Skeletal muscle satellite cell (primary cell): Measurements from ENCODE around the gene ZNF747.
"Not testable (repeated sequence)": the region's sequence is repeated elsewhere in the genome, so short reads cannot be mapped to it uniquely, and the experiment has no call there.

Experiments used
- H3K27me3 ChIP-seq: 2 replicates; pipeline ENCODE4 v1.7.0; 2013; ENCODE audit warnings: low read length; ENCODE audit not compliant: control insufficient read depth, insufficient read depth
- H3K36me3 ChIP-seq: 2 replicates; pipeline ENCODE4 v1.7.0; 2013; ENCODE audit warnings: mild to moderate bottlenecking, control low read depth, low read length; ENCODE audit not compliant: insufficient read depth
- H3K4me1 ChIP-seq: 2 replicates; pipeline ENCODE4 v1.7.0; 2013; ENCODE audit warnings: low read length; ENCODE audit not compliant: control insufficient read depth, insufficient read depth
- H3K4me2 ChIP-seq: 2 replicates; pipeline ENCODE4 v1.7.0; 2013; ENCODE audit warnings: mild to moderate bottlenecking, low read length
- H3K4me3 ChIP-seq: 2 replicates; pipeline ENCODE4 v1.7.0; 2013; ENCODE audit warnings: low read length
- H3K9ac ChIP-seq: 2 replicates; pipeline ENCODE4 v1.7.0; 2013; ENCODE audit warnings: mild to moderate bottlenecking, low read depth, low read length, moderate library complexity
- H3K9me3 ChIP-seq: replicated peaks from 2 replicates; pipeline ENCODE4 v1.7.0; 2013; ENCODE audit warnings: mild to moderate bottlenecking, control low read depth, low read length

Gene ZNF747

DNA sequence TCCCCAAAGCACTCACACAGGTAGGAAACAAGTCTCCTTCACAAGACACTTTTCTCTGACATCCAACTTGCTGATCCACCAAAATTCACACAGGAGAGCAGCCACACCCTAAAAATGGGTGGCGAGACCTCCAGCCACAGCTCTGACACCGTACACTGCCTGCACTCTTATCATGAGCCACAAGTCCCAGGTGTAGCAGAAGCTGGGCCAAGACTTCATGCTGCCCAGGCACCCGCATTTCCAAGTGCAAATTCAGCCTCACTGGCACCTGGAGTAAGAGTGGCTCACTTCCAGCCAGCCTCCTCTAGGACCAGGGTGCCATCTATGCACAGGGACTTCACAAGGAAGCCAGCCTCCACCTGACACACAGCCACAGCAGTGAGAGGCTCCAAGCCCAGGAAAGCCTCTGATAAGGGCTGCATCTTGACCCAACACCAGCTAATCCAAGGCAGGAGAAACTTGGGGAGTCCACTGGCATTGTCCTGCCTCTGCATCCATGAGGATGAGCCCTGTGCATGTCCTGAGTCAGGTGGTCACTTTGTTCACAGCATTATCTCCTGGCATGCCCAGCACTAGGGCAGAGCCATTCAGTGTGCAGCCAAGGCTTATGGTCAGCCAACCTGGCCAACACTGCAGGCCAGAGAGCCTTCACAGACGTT is 5.7 kb downstream of the ZNF747 start:
- H3K36me3 ChIP-seq: peaks cover 22% of the 10 kb centered on the region
- no peak overlapping the region for H3K4me2 ChIP-seq
- no peak overlapping the region for H3K4me3 ChIP-seq
- H3K9me3 ChIP-seq: no peaks in the 10 kb centered on the region
- no peaks in the 10 kb centered on the region for H3K27me3 ChIP-seq
- no peak overlapping the region for H3K9ac ChIP-seq
- H3K4me1 ChIP-seq: peaks cover 17% of the 10 kb centered on the region

- Histone ChIP-seq H3K4me2 (peak overlapping the region; percentile 70), H3K27me3 (no peaks in the 10 kb centered on the region), H3K9me3 (no peaks in the 10 kb centered on the region), H3K4me1 (peaks cover 12% of the 10 kb centered on the region), H3K9ac (peak overlapping the region; percentile 58), H3K36me3 (peaks cover 22% of the 10 kb centered on the region), H3K4me3 (peak overlapping the region; percentile 56)
Observed at GRCh38 chr16:30527635-30528178, 7.0 kb downstream of the ZNF747 start.

GRCh38 chr16:30526823-30527634 is 7.6 kb downstream of the ZNF747 start:
- H3K36me3 ChIP-seq: peaks cover 18% of the 10 kb centered on the region
- H3K4me3 ChIP-seq: peak overlapping the region; percentile 100
- peak overlapping the region; percentile 100 for H3K4me2 ChIP-seq
- peak overlapping the region; percentile 99 for H3K9ac ChIP-seq
- peaks cover 12% of the 10 kb centered on the region for H3K4me1 ChIP-seq
- no peaks in the 10 kb centered on the region for H3K27me3 ChIP-seq
- H3K9me3 ChIP-seq: no peaks in the 10 kb centered on the region

GRCh38 chr16:30526137-30526822 is 8.4 kb downstream of the ZNF747 start, which contains the start of gene ZNF768:
Gene ZNF768, minus strand, starts transcription at chr16:30526566. Its CDS starts 153 bp downstream, at chr16:30526413.
- Histone ChIP-seq H3K4me3 (peak within 1 kb of the TSS; percentile 100), H3K9ac (peak within 1 kb of the TSS; percentile 99), H3K4me2 (peak within 1 kb of the TSS; percentile 100), H3K27me3 (no peaks in the 10 kb centered on the region), H3K9me3 (no peaks in the 10 kb centered on the region), H3K36me3 (peaks cover 18% of the 10 kb centered on the region), H3K4me1 (peaks cover 12% of the 10 kb centered on the region)

DNA sequence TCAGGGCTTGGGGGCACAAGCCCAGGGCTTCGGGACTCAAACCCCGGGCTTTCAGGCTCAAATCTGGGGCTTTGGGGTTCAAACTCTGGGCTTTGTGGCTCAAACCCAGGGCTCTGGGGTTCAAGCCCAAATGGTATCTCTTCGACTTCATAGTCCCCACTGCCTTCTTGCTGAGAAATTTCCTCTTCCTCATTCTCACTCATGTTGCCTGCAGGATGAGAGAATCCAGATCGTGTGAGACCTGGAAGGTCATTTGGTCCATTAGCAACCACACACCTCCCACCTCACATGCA is 8.9 kb downstream of the ZNF747 start:
- Histone ChIP-seq H3K9me3 (no peaks in the 10 kb centered on the region), H3K4me2 (peak overlapping the region; percentile 100), H3K4me1 (peaks cover 12% of the 10 kb centered on the region), H3K36me3 (peaks cover 15% of the 10 kb centered on the region), H3K9ac (peak overlapping the region; percentile 99), H3K4me3 (peak overlapping the region; percentile 100), H3K27me3 (no peaks in the 10 kb centered on the region)

GRCh38 chr16:30524575-30525568 is 9.8 kb downstream of the ZNF747 start:
- Histone ChIP-seq H3K4me1 (peaks cover 12% of the 10 kb centered on the region), H3K9ac (no peak overlapping the region)

DNA sequence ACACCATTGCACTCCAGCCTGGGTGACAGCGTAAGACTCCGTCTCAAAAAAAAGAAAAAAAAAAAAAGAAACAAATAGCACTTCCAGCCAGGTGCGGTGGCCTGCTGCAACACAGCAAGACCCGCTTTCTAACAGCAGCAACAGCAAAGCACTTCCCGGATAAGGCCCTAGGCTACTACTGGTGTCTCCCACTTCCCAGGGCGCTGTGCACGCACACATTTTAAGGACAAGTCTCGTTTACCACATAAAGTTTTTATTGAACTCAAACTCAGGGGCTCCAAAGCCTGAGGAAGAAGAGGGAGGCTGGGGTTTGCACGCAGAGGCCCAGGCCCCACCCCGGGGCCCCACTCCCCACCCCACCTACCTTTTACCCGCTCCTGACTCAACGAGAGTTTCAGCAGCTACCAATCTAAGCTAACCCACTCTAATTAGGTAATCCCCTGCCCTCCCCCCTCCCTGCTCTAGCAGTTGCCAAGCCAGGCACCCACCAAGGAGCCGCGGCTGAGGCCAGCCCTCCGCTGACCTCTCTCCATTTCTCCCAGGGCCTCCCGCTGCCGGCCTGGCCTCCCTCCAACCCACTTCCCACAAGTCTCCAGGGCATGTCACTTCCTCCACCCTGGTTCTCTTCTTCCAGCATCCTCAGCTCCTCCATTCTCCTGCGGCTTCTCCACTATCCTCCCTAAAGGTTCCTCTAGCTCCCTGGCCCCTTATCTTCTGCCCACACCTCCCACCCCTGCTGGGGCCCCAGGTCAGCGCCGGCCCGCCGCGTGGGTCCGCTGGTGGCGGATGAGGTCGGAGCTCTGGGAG is 10.7 kb downstream of the ZNF747 start:
- Histone ChIP-seq H3K4me2 (no peak overlapping the region), H3K36me3 (peaks cover 13% of the 10 kb centered on the region), H3K4me3 (no peak overlapping the region), H3K9me3 (no peaks in the 10 kb centered on the region), H3K4me1 (peaks cover 12% of the 10 kb centered on the region), H3K9ac (no peak overlapping the region), H3K27me3 (no peaks in the 10 kb centered on the region)

More at GRCh38 chr16:30524575-30525568, 9.8 kb downstream of the ZNF747 start:
- Histone ChIP-seq H3K27me3 (no peaks in the 10 kb centered on the region), H3K4me2 (no peak overlapping the region), H3K9me3 (no peaks in the 10 kb centered on the region), H3K4me3 (no peak overlapping the region), H3K36me3 (peaks cover 13% of the 10 kb centered on the region)

- not testable (repeated sequence) for H3K4me2 ChIP-seq, H3K9me3 ChIP-seq, H3K27me3 ChIP-seq, H3K4me3 ChIP-seq, H3K4me1 ChIP-seq, H3K9ac ChIP-seq
- H3K36me3 ChIP-seq: peaks cover 13% of the 10 kb centered on the region
Observed at GRCh38 chr16:30522702-30523463, 11.8 kb downstream of the ZNF747 start.

GRCh38 chr16:30521873-30522641 is 12.6 kb downstream of the ZNF747 start:
- Histone ChIP-seq H3K9me3 (no peaks in the 10 kb centered on the region), H3K4me1 (peaks cover 4% of the 10 kb centered on the region), H3K9ac (no peak overlapping the region), H3K4me3 (no peak overlapping the region), H3K27me3 (peaks cover under 1% of the 10 kb centered on the region), H3K4me2 (no peak overlapping the region), H3K36me3 (peaks cover 13% of the 10 kb centered on the region)
